ENCODE data around the gene ZNF638. TPM values are rescaled to one million over a fixed set of nuclear protein-coding genes. Genes with fewer than 3 reads are reported as not detected.

ZNF638 gene
- total RNA-seq, 1 experiment from 2014 or later: 108 TPM

- RAD21 ChIA-PET (ENCODE audit: low non-redundant PET in 1 of 2, low total read pairs in 2 of 2, uncharacterized antibody in 2 of 2, unreplicated experiment in 2 of 2): no interaction called here
- no peaks in the 10 kb centered on the region for H3K9me2 ChIP-seq (ENCODE audit: insufficient read depth)
Measured at GRCh38 chr2:71372042-71372441, 40.5 kb downstream of the ZNF638 start.

GRCh38 chr2:71379086-71379485 lies 47.5 kb downstream of the ZNF638 start:
- Histone ChIP-seq H3K4me3 (replicated peaks in 1 of 2; ENCODE audit: low read depth in 1 of 2, low read length in 2 of 2) (no peak overlapping the region), H3K27me3 (ENCODE audit: insufficient read depth, low read length) (no peaks in the 10 kb centered on the region), H3K4me2 (ENCODE audit: low read length) (no peak overlapping the region), H3K36me3 (ENCODE audit: control insufficient read depth in 1 of 2, insufficient read depth in 2 of 2, low read length in 2 of 2) (peaks cover 13 to 27% of the 10 kb centered on the region in 2 experiments), H3K9me3 (ENCODE audit: control insufficient read depth in 1 of 2, insufficient read depth in 1 of 2, low read depth in 1 of 2, low read length in 2 of 2) (no peaks in the 10 kb centered on the region), H3K9ac (ENCODE audit: low read length) (no peak overlapping the region), H3K79me2 (ENCODE audit: insufficient read depth, low read length) (peaks cover 50% of the 10 kb centered on the region), H4K20me1 (ENCODE audit: insufficient read depth) (peaks cover 5% of the 10 kb centered on the region; the same call in 1 of the 2 replicates), H3K9me2 (ENCODE audit: insufficient read depth) (no peaks in the 10 kb centered on the region), H2AFZ (ENCODE audit: low read depth, low read length, poor library complexity, severe bottlenecking) (no peak overlapping the region), H3K27ac (ENCODE audit: low read depth, low read length) (no peak overlapping the region), H3K4me1 (ENCODE audit: control insufficient read depth in 1 of 2, insufficient read depth in 2 of 2, low read length in 2 of 2) (no peaks in the 10 kb centered on the region)
- peak; percentile 67; the same call in 1 of the 2 replicates for ATAC-seq
- peak; percentile 18 for DNase-seq (ENCODE audit: low read depth, low spot score)
- ChIA-PET RAD21 (ENCODE audit: low non-redundant PET in 1 of 2, low total read pairs in 2 of 2, uncharacterized antibody in 2 of 2, unreplicated experiment in 2 of 2) (no interaction called here), POLR2A (no interaction called here), CTCF (no interaction called here)
- TF ChIP-seq POLR2A (IDR thresholded peaks at IDR 0.05; ENCODE audit: borderline replicate concordance, extremely low read depth, insufficient read depth, insufficient read length) (no peak), FOSL1 (IDR thresholded peaks at IDR 0.05; ENCODE audit: low read depth) (peak; percentile 43; the same call in 1 of the 2 replicates), MAX (IDR thresholded peaks at IDR 0.05) (no peak), JUND (IDR thresholded peaks at IDR 0.05) (peak; percentile 53; the same call in 1 of the 2 replicates), EGR1 (IDR thresholded peaks at IDR 0.05; ENCODE audit: low read depth) (no peak), ELF1 (IDR thresholded peaks at IDR 0.05; ENCODE audit: borderline replicate concordance, low read depth) (no peak), SRF (IDR thresholded peaks at IDR 0.05; ENCODE audit: low read depth) (no peak), ATF3 (IDR thresholded peaks at IDR 0.05) (no peak), CTCF (IDR thresholded peaks at IDR 0.05 in 2 of 3, conservative IDR thresholded peaks at IDR 0.05 in 1 of 3; ENCODE audit: borderline replicate concordance in 1 of 3, insufficient read depth in 1 of 3, low read depth in 2 of 3, low read length in 2 of 3) (no peak), YY1 (IDR thresholded peaks at IDR 0.05; ENCODE audit: extremely low read depth, insufficient replicate concordance, low read depth, low read length) (no peak), REST (IDR thresholded peaks at IDR 0.05; ENCODE audit: low read depth) (no peak), CBX3 (IDR thresholded peaks at IDR 0.05; ENCODE audit: low read depth) (no peak), POLR2AphosphoS5 (IDR thresholded peaks at IDR 0.05; ENCODE audit: low read depth, low read length) (no peak), CEBPB (IDR thresholded peaks at IDR 0.05; ENCODE audit: low read depth) (0 out of 2 replicates have a peak, but pooled peaks have one; percentile 44)
- BruUV-seq (replicated peaks): no TSS peak
- intact Hi-C loops (cut with micrococcal nuclease): no loop called here

More at GRCh38 chr2:71372042-71372441, 40.5 kb downstream of the ZNF638 start:
- Histone ChIP-seq H4K20me1 (ENCODE audit: insufficient read depth) (no peaks in the 10 kb centered on the region), H3K27ac (ENCODE audit: low read depth, low read length) (no peak overlapping the region), H3K9me3 (ENCODE audit: control insufficient read depth in 1 of 2, insufficient read depth in 1 of 2, low read depth in 1 of 2, low read length in 2 of 2) (no peaks in the 10 kb centered on the region), H2AFZ (ENCODE audit: low read depth, low read length, poor library complexity, severe bottlenecking) (no peak overlapping the region), H3K4me1 (ENCODE audit: control insufficient read depth in 1 of 2, insufficient read depth in 2 of 2, low read length in 2 of 2) (no peaks in the 10 kb centered on the region), H3K36me3 (ENCODE audit: control insufficient read depth in 1 of 2, insufficient read depth in 2 of 2, low read length in 2 of 2) (peaks cover 20 to 45% of the 10 kb centered on the region in 2 experiments), H3K79me2 (ENCODE audit: insufficient read depth, low read length) (peaks cover 49% of the 10 kb centered on the region), H3K4me2 (ENCODE audit: low read length) (no peak overlapping the region), H3K4me3 (replicated peaks in 1 of 2; ENCODE audit: low read depth in 1 of 2, low read length in 2 of 2) (no peak overlapping the region), H3K9ac (ENCODE audit: low read length) (no peak overlapping the region), H3K27me3 (ENCODE audit: insufficient read depth, low read length) (no peaks in the 10 kb centered on the region)
- no peak for DNase-seq (ENCODE audit: low read depth, low spot score)
- intact Hi-C loops (cut with micrococcal nuclease): no loop called here
- ChIA-PET CTCF (no interaction called here), POLR2A (no interaction called here)
- TF ChIP-seq SRF (IDR thresholded peaks at IDR 0.05; ENCODE audit: low read depth): no peak
- BruUV-seq (replicated peaks): no TSS peak
- no peak for ATAC-seq
